Fibroblast of peridontal ligament (primary cell): ENCODE data around the gene CCP110.
"Not testable (repeated sequence)": the region's sequence is repeated elsewhere in the genome, so short reads cannot be mapped to it uniquely, and the experiment has no call there.

Experiments used
- DNase-seq: peaks from one replicate; pipeline ENCODE4 v3.0.0-alpha.2; 2010; ENCODE audit errors: extremely low read depth

Gene CCP110

GRCh38 chr16:19507867-19508266 is 15.9 kb upstream of the CCP110 start:
- no peak for DNase-seq

GRCh38 chr16:19512297-19512696 is 11.4 kb upstream of the CCP110 start:
- no peak for DNase-seq

GRCh38 chr16:19513377-19514053 is 10.2 kb upstream of the CCP110 start:
- DNase-seq = peak; percentile 58

- DNase-seq = no peak
Measured at GRCh38 chr16:19515757-19516156, 8.0 kb upstream of the CCP110 start.

- DNase-seq = peak; percentile 59
Measured at GRCh38 chr16:19517424-19518089, 6.2 kb upstream of the CCP110 start.

GRCh38 chr16:19518388-19518787 is 5.4 kb upstream of the CCP110 start:
- DNase-seq = no peak

- DNase-seq = no peak
Measured at GRCh38 chr16:19520861-19521331, 2.8 kb upstream of the CCP110 start.

- DNase-seq = peak; percentile 81
Measured at GRCh38 chr16:19521471-19522396, 2.0 kb upstream of the CCP110 start, which contains the start of gene GDE1. Gene GDE1, minus strand, starts transcription at chr16:19522098. Its CDS starts 134 bp downstream, at chr16:19521964.

GRCh38 chr16:19522397-19522732 is 1.4 kb upstream of the CCP110 start:
- no peak for DNase-seq

GRCh38 chr16:19522760-19523159 is 982 bp upstream of the CCP110 start:
- no peak for DNase-seq

GRCh38 chr16:19523184-19523558 is 571 bp upstream of the CCP110 start:
- no peak for DNase-seq

- no peak for DNase-seq
Measured at GRCh38 chr16:19524356-19524615, 544 bp downstream of the CCP110 start.

GRCh38 chr16:19524616-19525384 is 1.1 kb downstream of the CCP110 start:
- DNase-seq = peak; percentile 15

- DNase-seq = no peak
Measured at GRCh38 chr16:19525385-19525723, 1.6 kb downstream of the CCP110 start.

GRCh38 chr16:19527161-19527560 is 3.4 kb downstream of the CCP110 start:
- no peak for DNase-seq

GRCh38 chr16:19528666-19529065 is 4.9 kb downstream of the CCP110 start:
- DNase-seq = no peak

GRCh38 chr16:19532601-19533000 is 8.9 kb downstream of the CCP110 start:
- DNase-seq = no peak

- DNase-seq = no peak
Measured at GRCh38 chr16:19540241-19540970, 16.7 kb downstream of the CCP110 start.

GRCh38 chr16:19542138-19542821 is 18.5 kb downstream of the CCP110 start:
- no peak for DNase-seq

GRCh38 chr16:19543278-19543996 is 19.7 kb downstream of the CCP110 start:
- DNase-seq = not testable (repeated sequence)
